ENCODE measurements around the gene SYNM. TPM values are rescaled to one million over a fixed set of nuclear protein-coding genes. Genes with fewer than 3 reads are reported as not detected.

The SYNM gene
- total RNA-seq, 1 donor from 2014 or later, result 0.79 TPM

DNA sequence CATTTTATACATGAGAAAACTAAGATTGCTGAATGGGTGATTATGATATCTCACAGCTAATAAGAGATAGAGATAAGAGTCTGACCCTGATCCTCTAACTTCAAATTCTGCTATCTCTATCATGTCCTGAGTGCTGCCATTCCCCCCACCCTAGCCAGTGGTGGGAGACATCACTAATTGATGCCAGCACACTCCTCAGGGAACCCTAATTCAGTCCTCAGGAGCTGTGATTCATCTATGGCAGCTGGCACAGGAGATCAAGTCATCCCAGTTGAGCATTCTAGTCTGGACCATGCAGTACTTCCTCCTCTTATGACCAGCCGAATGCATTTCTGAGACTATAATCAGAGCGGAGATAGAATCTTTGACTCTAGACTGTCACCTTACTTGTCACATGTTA lies 71.9 kb downstream of the SYNM start:
- H3K27me3 Mint-ChIP-seq, result no peaks in the 10 kb centered on the region
- no peaks in the 10 kb centered on the region for H3K36me3 Mint-ChIP-seq (ENCODE audit: low read depth)
- H3K9me3 Mint-ChIP-seq, result no peaks in the 10 kb centered on the region
- no peak overlapping the region for H3K4me3 Mint-ChIP-seq
- DNase-seq, result no peak
- intact Hi-C loops (cut with micrococcal nuclease), result no loop called here
- H3K27ac Mint-ChIP-seq, result no peak overlapping the region
- no peaks in the 10 kb centered on the region for H3K4me1 Mint-ChIP-seq

DNA sequence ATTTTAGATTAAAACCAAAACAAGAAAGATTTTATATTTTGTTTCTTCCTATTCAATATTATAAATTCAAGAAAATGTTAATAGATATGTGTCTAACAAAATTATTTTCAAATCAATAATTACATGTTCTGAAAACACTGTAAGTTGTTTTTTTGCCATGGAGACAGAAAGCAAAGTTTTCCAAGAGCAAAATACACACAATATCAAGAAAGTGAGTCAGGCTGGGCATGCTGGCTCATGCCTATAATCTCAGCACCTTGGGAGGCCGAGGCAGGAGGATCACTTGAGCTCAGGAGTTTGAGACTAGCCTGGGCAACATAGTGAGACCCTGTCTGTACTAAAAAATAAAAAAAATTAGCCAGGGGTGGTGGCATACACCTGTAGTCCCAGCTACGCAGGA lies 72.8 kb downstream of the SYNM start:
- Mint-ChIP-seq H3K4me3 (no peak overlapping the region), H3K27me3 (no peaks in the 10 kb centered on the region), H3K4me1 (no peaks in the 10 kb centered on the region), H3K27ac (no peak overlapping the region), H3K36me3 (ENCODE audit: low read depth) (no peaks in the 10 kb centered on the region), H3K9me3 (no peaks in the 10 kb centered on the region)
- no peak for DNase-seq
- intact Hi-C loops (cut with micrococcal nuclease), result no loop called here

DNA sequence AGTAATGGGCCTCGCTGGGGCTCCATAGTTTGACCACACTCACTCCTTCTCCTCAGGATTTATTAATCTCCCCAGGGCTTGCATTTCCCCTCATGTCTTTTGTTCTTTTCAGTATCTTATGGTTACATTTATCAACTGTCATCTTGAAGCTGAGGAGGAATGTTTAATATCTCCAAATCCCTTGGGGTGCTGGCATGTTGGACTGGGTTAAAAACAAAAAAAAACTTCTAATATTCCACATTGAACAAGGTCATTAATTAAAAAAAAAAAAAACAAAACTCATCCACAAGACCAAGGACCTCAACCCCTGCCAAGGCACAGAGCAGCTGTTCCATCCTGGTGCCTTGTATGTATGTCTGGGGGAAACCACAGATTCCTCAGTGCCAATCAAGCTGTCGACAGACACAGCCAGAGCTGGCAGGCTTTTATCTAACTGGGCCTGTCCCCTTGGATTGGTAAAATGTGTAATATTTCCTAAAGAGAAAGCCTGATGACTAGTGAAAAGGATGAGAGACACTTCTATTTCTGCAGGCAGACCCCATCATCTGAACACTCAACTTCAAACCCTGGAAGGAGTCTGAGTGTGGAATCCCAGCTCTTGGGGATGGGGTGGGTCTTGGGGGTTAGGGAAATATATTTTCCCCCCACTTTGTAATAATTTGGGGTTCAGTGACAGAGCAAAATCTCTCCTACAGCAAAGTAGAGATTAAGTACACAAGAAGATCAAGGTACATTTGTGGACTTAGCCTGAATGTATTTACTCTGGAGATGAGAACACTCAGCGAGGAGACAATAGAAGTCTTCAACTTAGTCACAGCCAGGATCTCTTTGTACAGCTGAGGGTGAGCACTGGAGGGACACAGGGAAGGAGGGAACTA lies 75.4 kb downstream of the SYNM start:
- intact Hi-C loops (cut with micrococcal nuclease), result no loop called here
- Mint-ChIP-seq H3K4me1 (no peaks in the 10 kb centered on the region), H3K27ac (no peak overlapping the region), H3K36me3 (ENCODE audit: low read depth) (no peaks in the 10 kb centered on the region), H3K27me3 (no peaks in the 10 kb centered on the region), H3K9me3 (no peaks in the 10 kb centered on the region), H3K4me3 (no peak overlapping the region)
- no peak for DNase-seq

DNA sequence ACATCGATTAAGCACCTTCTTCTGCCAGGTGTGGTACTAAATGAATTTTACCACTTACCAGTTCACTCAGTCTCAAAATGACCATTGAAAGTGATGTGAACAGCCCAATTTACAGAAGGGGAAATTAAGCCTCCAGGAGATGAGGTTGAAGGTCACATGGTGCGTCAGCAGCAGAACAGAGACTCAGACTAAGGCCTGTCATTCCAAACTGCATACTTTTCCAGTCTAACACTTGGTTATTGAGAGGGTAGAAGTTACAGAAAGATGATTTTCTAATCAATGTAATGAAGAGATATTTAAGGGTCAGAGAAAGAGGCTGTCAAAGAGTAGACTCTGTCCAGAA lies 76.1 kb downstream of the SYNM start:
- H3K4me1 Mint-ChIP-seq, result no peaks in the 10 kb centered on the region
- H3K9me3 Mint-ChIP-seq, result no peaks in the 10 kb centered on the region
- no peak for DNase-seq
- H3K4me3 Mint-ChIP-seq, result no peak overlapping the region
- no peak overlapping the region for H3K27ac Mint-ChIP-seq
- no peaks in the 10 kb centered on the region for H3K36me3 Mint-ChIP-seq (ENCODE audit: low read depth)
- no peaks in the 10 kb centered on the region for H3K27me3 Mint-ChIP-seq
- intact Hi-C loops (cut with micrococcal nuclease), result no loop called here

DNA sequence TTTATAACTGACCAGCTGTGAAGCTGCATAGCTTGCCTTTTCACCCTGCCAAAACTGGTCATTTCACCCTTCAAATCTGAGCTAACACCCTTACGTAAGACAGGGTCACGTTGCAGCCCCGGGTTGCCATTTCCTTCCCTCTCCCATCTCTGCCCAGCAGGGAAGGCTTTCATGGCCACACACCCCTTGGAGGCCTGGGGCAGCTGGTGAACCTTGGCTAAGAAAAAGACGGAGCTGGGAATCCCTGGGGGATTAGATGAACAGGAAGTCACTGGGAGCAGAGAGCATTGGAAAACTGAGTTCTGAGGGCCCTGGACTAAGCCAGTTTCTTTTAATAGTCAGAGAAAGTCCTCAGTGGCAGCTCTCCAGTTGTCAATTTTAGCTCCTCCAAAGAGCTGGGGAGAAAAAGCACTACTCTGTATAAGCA lies 76.7 kb downstream of the SYNM start:
- DNase-seq, result no peak
- H3K9me3 Mint-ChIP-seq, result no peaks in the 10 kb centered on the region
- no peaks in the 10 kb centered on the region for H3K36me3 Mint-ChIP-seq (ENCODE audit: low read depth)

DNA sequence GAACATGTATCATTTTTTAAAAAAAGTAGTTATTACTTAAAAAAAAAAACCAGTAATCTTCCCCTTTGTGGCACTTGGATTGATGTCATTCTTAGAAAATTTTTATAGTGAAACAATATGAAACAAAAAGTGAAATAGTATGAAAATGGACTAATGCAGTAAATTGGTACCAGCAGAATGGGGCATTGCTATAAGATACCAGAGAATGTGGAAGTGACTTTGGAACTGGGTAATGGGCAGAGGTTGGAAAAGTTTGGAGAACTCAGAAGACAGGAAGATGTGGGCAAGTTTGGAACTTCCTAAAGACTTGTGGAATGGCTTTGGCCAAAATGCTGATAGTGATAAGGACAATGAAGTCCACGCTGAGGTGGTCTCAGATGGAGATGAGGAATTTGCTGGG lies 77.9 kb downstream of the SYNM start:
- Mint-ChIP-seq H3K4me3 (no peak overlapping the region), H3K27ac (no peak overlapping the region), H3K4me1 (no peaks in the 10 kb centered on the region), H3K36me3 (ENCODE audit: low read depth) (no peaks in the 10 kb centered on the region), H3K27me3 (no peaks in the 10 kb centered on the region), H3K9me3 (no peaks in the 10 kb centered on the region)
- intact Hi-C loops (cut with micrococcal nuclease), result no loop called here
- DNase-seq, result no peak

More for the DNA sequence above, 76.7 kb downstream of the SYNM start:
- H3K27me3 Mint-ChIP-seq, result no peaks in the 10 kb centered on the region
- no peak overlapping the region for H3K27ac Mint-ChIP-seq
- no peak overlapping the region for H3K4me3 Mint-ChIP-seq
- H3K4me1 Mint-ChIP-seq, result no peaks in the 10 kb centered on the region
- intact Hi-C loops (cut with micrococcal nuclease), result no loop called here

Other genes starting within 250 kb of the SYNM start
- not detected in 2 replicates for gene PGPEP1L, start 97.3 kb upstream of the SYNM start, total RNA-seq
- gene TTC23, start 144.5 kb downstream of the SYNM start, total RNA-seq, result 4.7 and 6.0 TPM in 2 replicates
- 15.1 and 16.7 TPM in 2 replicates for gene LRRC28, start 146.4 kb downstream of the SYNM start, total RNA-seq